OCI-LY7 (cell line): ENCODE data around the gene TMEM190. TPM values are rescaled to one million over a fixed set of nuclear protein-coding genes. Genes with fewer than 3 reads are reported as not detected.

Experiments used
- BruUV-seq: library from RNA; stranded (reverse); fragments of 400-500 nt; replicated peaks from 2 replicates; lab custom pipeline; 2021; lab: Mats Ljungman, UMichigan
- CTCF ChIA-PET: fragments of 300-600 bp; sonication (Branson Sonifier 250); formaldehyde crosslinking; loops from one replicate; lab custom pipeline; 2022; ENCODE audit warnings: antibody characterized with exemption; ENCODE audit not compliant: unreplicated experiment; lab: Charles Lee
- POLR2A ChIA-PET: fragments of 300-600 bp; sonication (Branson Sonifier 250); formaldehyde crosslinking; loops from one replicate; lab custom pipeline; 2022; ENCODE audit warnings: antibody characterized with exemption; lab: Charles Lee
- DNase-seq: peaks from one replicate; pipeline ENCODE4 v3.0.0-alpha.2; 2015; ENCODE audit warnings: low spot score
- H2AFZ ChIP-seq: fragments of 200-600 bp; sonication (generic), shearing (Covaris generic); 2 replicates; pipeline ENCODE4 v1.6.1; 2014; ENCODE audit warnings: mild to moderate bottlenecking, antibody characterized with exemption, low read length, moderate library complexity
- H3K27ac ChIP-seq: fragments of 200-600 bp; sonication (generic); 2 replicates; pipeline ENCODE4 v1.5.1; 2014; ENCODE audit warnings: mixed run types, low read depth, mild to moderate bottlenecking, moderate library complexity, low read length, inconsistent platforms; ENCODE audit not compliant: poor library complexity, severe bottlenecking
- H3K36me3 ChIP-seq: fragments of 200-600 bp; sonication (generic); 2 replicates; pipeline ENCODE4 v1.6.1; 2014; ENCODE audit warnings: mild to moderate bottlenecking, antibody characterized with exemption, low read length, moderate library complexity, mixed read lengths; ENCODE audit not compliant: insufficient read depth
- H3K4me1 ChIP-seq: fragments of 200-600 bp; sonication (generic); 2 replicates; pipeline ENCODE4 v1.5.1; 2014; ENCODE audit warnings: mild to moderate bottlenecking, low read length; ENCODE audit not compliant: insufficient read depth, poor library complexity, severe bottlenecking
- H3K4me2 ChIP-seq: fragments of 200-600 bp; sonication (generic); 2 replicates; pipeline ENCODE4 v1.6.1; 2014; ENCODE audit warnings: mild to moderate bottlenecking, low read length
- H3K4me3 ChIP-seq: fragments of 200-600 bp; sonication (generic); 2 replicates; pipeline ENCODE4 v1.5.1; 2014; ENCODE audit warnings: mild to moderate bottlenecking, low read depth, low read length; ENCODE audit not compliant: poor library complexity, severe bottlenecking
- H3K79me2 ChIP-seq: fragments of 200-600 bp; sonication (generic); 2 replicates; pipeline ENCODE4 v1.6.1; 2016; ENCODE audit warnings: low read depth, mild to moderate bottlenecking, low read length, moderate library complexity, mixed read lengths; ENCODE audit not compliant: insufficient read depth
- H3K9me2 ChIP-seq: fragments of 200-600 bp; sonication (generic); 2 replicates; pipeline ENCODE4 v1.6.1; 2016; ENCODE audit warnings: mild to moderate bottlenecking, low read length, mixed read lengths; ENCODE audit not compliant: insufficient read depth
- H3K9me3 ChIP-seq: fragments of 200-600 bp; sonication (generic); 2 replicates; pipeline ENCODE4 v1.6.1; 2014; ENCODE audit warnings: mild to moderate bottlenecking, mixed run types, low read length, mixed read lengths
- H4K20me1 ChIP-seq: fragments of 200-600 bp; sonication (generic); 2 replicates; pipeline ENCODE4 v1.6.1; 2014; ENCODE audit warnings: mild to moderate bottlenecking, antibody characterized with exemption, low read length, moderate library complexity, mixed read lengths; ENCODE audit not compliant: insufficient read depth
- CTCF ChIP-seq: fragments of 200-600 bp; sonication (generic); conservative IDR thresholded peaks from 2 replicates; pipeline ENCODE4 v1.5.1; 2014; ENCODE audit warnings: mild to moderate bottlenecking, antibody characterized with exemption, low read length, moderate library complexity, mixed read lengths
- EZH2phosphoT487 ChIP-seq: fragments of 200-600 bp; sonication (generic); IDR thresholded peaks from 2 replicates; pipeline ENCODE4 v1.6.1; 2018; ENCODE audit warnings: low read depth, borderline replicate concordance, mild to moderate bottlenecking, mixed run types, antibody characterized with exemption, low read length, moderate library complexity, mixed read lengths
- intact Hi-C: fragments of 100-400 bp; cut with micrococcal nuclease; formaldehyde crosslinking; loops from one replicate; pipeline ENCODE4 v1.10.0; 2022; ENCODE audit not compliant: unreplicated experiment
- total RNA-seq, 2 experiments: library from RNA; depleted of rRNA in 1 of 2; stranded (reverse); fragments of >200 nt in 1 of 2; shearing (Covaris generic) in 1 of 2; gene quantifications; 2 replicates each; pipeline ENCODE4 v1.2.3, GENCODE V29; 2014 to 2022

Gene TMEM190
- total RNA-seq, 2 experiments from 2014 or later, result not detected

DNA sequence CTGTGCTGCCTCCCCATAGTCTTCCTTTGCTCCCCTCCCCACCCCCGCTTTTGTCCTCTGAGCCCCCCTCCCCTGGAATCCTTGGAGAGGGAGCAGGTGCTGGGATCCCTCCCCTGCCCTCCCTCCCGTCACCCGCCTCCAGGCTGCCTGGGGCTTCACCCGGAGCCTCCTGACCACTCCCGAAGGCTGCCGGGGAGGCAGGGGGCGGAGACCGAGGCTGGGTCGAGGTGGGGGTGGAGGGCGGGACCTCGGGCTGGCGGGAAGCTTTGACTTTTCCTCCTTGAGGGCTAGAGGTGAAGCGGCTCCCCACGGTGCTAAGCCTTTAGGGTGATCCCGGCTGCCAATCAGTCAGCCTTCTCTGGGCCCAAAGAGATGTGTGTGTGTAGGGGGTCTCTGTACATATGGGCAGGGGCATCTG, 35.4 kb upstream of the TMEM190 start:
- BruUV-seq, result no TSS peak
- no peak for TF ChIP-seq CTCF
- TF ChIP-seq EZH2phosphoT487, result no peak
- peak; percentile 55 for DNase-seq
- H3K4me3 ChIP-seq, result peak overlapping the region; percentile 89
- POLR2A ChIA-PET, result interaction anchor here (0.6 kb wide), 1 partner anchor 12 kb away, joined by 5 read pairs; no protein-coding TSS in a partner anchor
- no peaks in the 10 kb centered on the region for H3K9me2 ChIP-seq
- CTCF ChIA-PET, result no interaction called here
- H3K4me2 ChIP-seq, result peak overlapping the region; percentile 99
- no peaks in the 10 kb centered on the region for H4K20me1 ChIP-seq
- H2AFZ ChIP-seq, result no peak overlapping the region
- peaks cover 28% of the 10 kb centered on the region for H3K4me1 ChIP-seq
- intact Hi-C loops, result loop anchor here (1.0 kb wide), 1 partner anchor 82 kb away; the partner anchor contains the start of gene PPP6R1
- H3K9me3 ChIP-seq, result no peaks in the 10 kb centered on the region
- H3K79me2 ChIP-seq, result no peaks in the 10 kb centered on the region
- no peaks in the 10 kb centered on the region for H3K36me3 ChIP-seq
- H3K27ac ChIP-seq, result no peak overlapping the region

DNA sequence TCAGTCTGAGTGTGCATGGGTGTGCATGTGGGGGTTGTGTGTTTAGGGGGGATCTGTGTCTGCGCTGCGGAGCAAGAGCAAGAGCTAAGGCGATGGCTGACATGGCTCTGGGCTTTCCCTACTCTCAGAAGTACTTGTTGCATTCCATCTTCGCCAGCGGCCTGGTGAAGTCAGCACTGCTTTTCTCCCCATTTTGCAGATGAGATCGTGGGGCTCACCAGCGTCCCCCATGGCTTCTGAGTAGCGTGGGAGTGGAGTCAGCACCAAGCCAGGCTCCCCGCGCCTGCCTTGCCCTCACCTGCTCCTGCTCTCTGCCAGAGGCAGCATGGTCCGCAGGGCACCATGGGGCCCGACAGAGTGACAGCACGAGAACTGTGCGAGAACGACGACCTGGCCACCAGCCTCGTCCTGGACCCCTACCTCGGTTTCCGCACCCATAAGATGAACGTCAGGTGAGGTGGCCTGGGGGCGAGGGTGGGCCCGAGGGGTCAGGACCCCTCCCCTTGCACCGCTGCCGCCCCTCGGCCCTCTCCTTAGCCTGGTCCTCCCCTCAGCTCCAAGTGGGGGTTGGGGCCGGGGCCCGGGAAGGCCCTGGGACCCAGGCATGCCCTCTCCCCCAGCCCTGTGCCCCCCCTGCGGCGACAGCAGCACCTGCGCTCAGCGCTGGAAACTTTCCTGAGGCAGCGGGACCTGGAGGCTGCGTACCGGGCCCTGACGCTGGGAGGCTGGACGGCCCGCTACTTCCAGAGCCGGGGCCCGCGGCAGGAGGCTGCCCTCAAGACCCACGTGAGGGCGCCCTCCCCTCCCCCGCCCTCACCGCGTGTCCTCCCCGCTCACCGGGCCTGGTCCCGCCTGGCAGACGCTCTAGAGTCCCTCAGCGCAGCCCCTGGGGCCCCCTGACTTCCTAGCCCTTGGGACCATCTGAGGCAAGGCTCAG, 34.8 kb upstream of the TMEM190 start:
- ChIA-PET POLR2A (no interaction called here), CTCF (no interaction called here)
- H3K27ac ChIP-seq, result no peak overlapping the region
- H4K20me1 ChIP-seq, result no peaks in the 10 kb centered on the region
- H3K9me2 ChIP-seq, result no peaks in the 10 kb centered on the region
- no peak for DNase-seq
- TF ChIP-seq EZH2phosphoT487 (no peak), CTCF (no peak)
- peaks cover 28% of the 10 kb centered on the region for H3K4me1 ChIP-seq
- BruUV-seq, result no TSS peak
- intact Hi-C loops, result loop anchor here (1.0 kb wide), 1 partner anchor 83 kb away; the partner anchor contains the start of gene PPP6R1
- no peaks in the 10 kb centered on the region for H3K36me3 ChIP-seq
- no peaks in the 10 kb centered on the region for H3K9me3 ChIP-seq
- peak overlapping the region; percentile 99 for H3K4me2 ChIP-seq
- H2AFZ ChIP-seq, result no peak overlapping the region
- H3K4me3 ChIP-seq, result peak overlapping the region; percentile 89
- no peaks in the 10 kb centered on the region for H3K79me2 ChIP-seq

DNA sequence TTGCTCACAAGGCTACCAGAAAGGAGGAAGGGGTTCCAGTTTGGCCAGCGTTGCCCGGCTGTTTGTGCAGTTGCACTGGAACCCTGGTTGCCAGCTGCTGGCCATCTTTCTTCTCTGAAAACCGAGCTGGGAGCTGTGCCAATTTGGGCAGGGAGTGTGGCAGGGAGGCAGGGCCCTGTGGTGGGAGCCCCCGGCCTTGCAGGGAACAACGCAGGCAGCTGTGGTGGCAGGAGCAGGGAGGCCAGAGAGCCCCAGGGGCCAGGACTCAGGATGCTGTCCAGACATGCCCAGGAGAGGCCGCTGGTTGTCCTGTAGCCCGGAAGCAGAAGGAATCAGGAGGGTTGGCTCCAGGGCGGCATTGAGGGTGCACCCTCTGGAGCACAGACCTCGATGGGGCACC, 32.2 kb upstream of the TMEM190 start:
- Histone ChIP-seq H3K36me3 (no peaks in the 10 kb centered on the region), H3K4me1 (peaks cover 18% of the 10 kb centered on the region), H3K4me3 (no peak overlapping the region), H2AFZ (no peak overlapping the region), H3K27ac (no peak overlapping the region), H3K4me2 (no peak overlapping the region), H3K9me2 (no peaks in the 10 kb centered on the region), H3K79me2 (no peaks in the 10 kb centered on the region), H3K9me3 (no peaks in the 10 kb centered on the region), H4K20me1 (no peaks in the 10 kb centered on the region)
- CTCF ChIA-PET, result no interaction called here
- DNase-seq, result no peak
- BruUV-seq, result no TSS peak
- POLR2A ChIA-PET, result interaction anchor here (0.7 kb wide), 1 partner anchor 42 kb away, joined by 3 read pairs; no protein-coding TSS in a partner anchor
- intact Hi-C loops, result no loop called here
- no peak for TF ChIP-seq CTCF
- TF ChIP-seq EZH2phosphoT487, result no peak
